ENCODE measurements around the gene MCHR1. TPM values are rescaled to one million over a fixed set of nuclear protein-coding genes. Genes with fewer than 3 reads are reported as not detected.
A peak's percentile ranks its signal among the peaks of the same experiment; 100 is the strongest.

Gene MCHR1
- polyA plus RNA-seq, 3 donors: 0.05 to 0.09 TPM; not detected in 1

DNA sequence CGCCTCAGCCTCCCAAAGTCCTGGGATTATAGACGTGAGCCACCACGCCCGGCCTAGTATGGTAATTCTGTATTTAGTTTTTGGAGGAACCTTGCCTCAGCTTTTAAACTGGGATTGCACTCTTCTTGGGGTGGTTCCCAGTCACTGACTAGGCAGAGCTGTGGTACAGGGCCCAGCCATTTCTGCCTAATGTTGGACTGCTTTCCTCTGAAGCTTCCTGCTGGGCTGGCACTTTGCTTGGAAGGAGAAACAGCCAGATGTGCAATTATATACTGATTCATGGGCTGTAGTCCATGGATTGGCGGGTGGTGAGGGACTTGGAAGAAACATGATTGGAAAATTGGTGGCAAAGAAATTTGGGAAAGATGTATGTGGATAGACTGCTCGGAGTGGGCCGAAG lies 17.6 kb upstream of the MCHR1 start:
- no peak overlapping the region for H2AFZ ChIP-seq (ENCODE audit: insufficient read depth, low read depth, low read length, poor library complexity, severe bottlenecking)

GRCh38 chr22:40665312-40665711 lies 14.0 kb upstream of the MCHR1 start:
- WGBS (ENCODE audit: insufficient coverage): 90% methylated on average over 4 of the region's 4 CpGs
- no peak overlapping the region for H3K4me3 Mint-ChIP-seq
- no peak overlapping the region for H3K9ac ChIP-seq (ENCODE audit: insufficient read depth, low read length, poor library complexity, severe bottlenecking)

More for the DNA sequence above, 17.6 kb upstream of the MCHR1 start:
- H3K79me2 ChIP-seq (ENCODE audit: insufficient read depth, low read length): no peaks in the 10 kb centered on the region
- H3K27ac ChIP-seq (ENCODE audit: low read depth in 1 of 2, low read length in 2 of 2): no peak overlapping the region
- H3K9me3 ChIP-seq (replicated peaks in 1 of 2; ENCODE audit: control insufficient read depth in 1 of 2, insufficient read depth in 1 of 2, low read length in 2 of 2): no peaks in the 10 kb centered on the region
- H4K20me1 ChIP-seq (ENCODE audit: insufficient read depth, low read length): no peaks in the 10 kb centered on the region
- no peak overlapping the region for H3K4me2 ChIP-seq (replicated peaks; ENCODE audit: extremely low read depth, low read length, poor library complexity, severe bottlenecking)
- no peaks in the 10 kb centered on the region for H3K27me3 ChIP-seq (ENCODE audit: control insufficient read depth in 2 of 2, insufficient read depth in 2 of 2, low read length in 2 of 2)
- H3K4me1 ChIP-seq (ENCODE audit: control insufficient read depth in 1 of 2, insufficient read depth in 2 of 2, low read length in 2 of 2): no peaks in the 10 kb centered on the region
- Mint-ChIP-seq H3K9me3 (no peaks in the 10 kb centered on the region), H3K27ac (no peak overlapping the region), H3K27me3 (ENCODE audit: low read depth in 3 of 3) (peaks cover 2 to 5% (median 2%) of the 10 kb centered on the region in 3 donors), H3K4me1 (peaks cover 5% of the 10 kb centered on the region), H3K4me3 (no peak overlapping the region), H3K36me3 (no peaks in the 10 kb centered on the region)
- 100% methylated on average over 7 of the region's 7 CpGs for WGBS (ENCODE audit: insufficient coverage)
- TF ChIP-seq, protein P1, sequence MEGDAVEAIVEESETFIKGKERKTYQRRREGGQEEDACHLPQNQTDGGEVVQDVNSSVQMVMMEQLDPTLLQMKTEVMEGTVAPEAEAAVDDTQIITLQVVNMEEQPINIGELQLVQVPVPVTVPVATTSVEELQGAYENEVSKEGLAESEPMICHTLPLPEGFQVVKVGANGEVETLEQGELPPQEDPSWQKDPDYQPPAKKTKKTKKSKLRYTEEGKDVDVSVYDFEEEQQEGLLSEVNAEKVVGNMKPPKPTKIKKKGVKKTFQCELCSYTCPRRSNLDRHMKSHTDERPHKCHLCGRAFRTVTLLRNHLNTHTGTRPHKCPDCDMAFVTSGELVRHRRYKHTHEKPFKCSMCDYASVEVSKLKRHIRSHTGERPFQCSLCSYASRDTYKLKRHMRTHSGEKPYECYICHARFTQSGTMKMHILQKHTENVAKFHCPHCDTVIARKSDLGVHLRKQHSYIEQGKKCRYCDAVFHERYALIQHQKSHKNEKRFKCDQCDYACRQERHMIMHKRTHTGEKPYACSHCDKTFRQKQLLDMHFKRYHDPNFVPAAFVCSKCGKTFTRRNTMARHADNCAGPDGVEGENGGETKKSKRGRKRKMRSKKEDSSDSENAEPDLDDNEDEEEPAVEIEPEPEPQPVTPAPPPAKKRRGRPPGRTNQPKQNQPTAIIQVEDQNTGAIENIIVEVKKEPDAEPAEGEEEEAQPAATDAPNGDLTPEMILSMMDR (IDR thresholded peaks at IDR 0.05): no peak
- no peak overlapping the region for H3K9ac ChIP-seq (ENCODE audit: insufficient read depth, low read length, poor library complexity, severe bottlenecking)
- H3K4me3 ChIP-seq (replicated peaks in 1 of 3; ENCODE audit: low read depth in 2 of 3, low read length in 3 of 3): no peak overlapping the region
- no peaks in the 10 kb centered on the region for H3K36me3 ChIP-seq (replicated peaks in 1 of 2; ENCODE audit: control insufficient read depth in 1 of 2, insufficient read depth in 2 of 2, low read length in 2 of 2)
- no peak for DNase-seq
- intact Hi-C loops (cut with micrococcal nuclease): no loop called here

More at GRCh38 chr22:40665312-40665711, 14.0 kb upstream of the MCHR1 start:
- DNase-seq: no peak
- Histone ChIP-seq H3K27ac (ENCODE audit: low read depth in 1 of 2, low read length in 2 of 2) (no peak overlapping the region), H3K4me3 (replicated peaks in 1 of 3; ENCODE audit: low read depth in 2 of 3, low read length in 3 of 3) (no peak overlapping the region), H3K9me3 (replicated peaks in 1 of 2; ENCODE audit: control insufficient read depth in 1 of 2, insufficient read depth in 1 of 2, low read length in 2 of 2) (no peaks in the 10 kb centered on the region), H4K20me1 (ENCODE audit: insufficient read depth, low read length) (no peaks in the 10 kb centered on the region), H3K36me3 (replicated peaks in 1 of 2; ENCODE audit: control insufficient read depth in 1 of 2, insufficient read depth in 2 of 2, low read length in 2 of 2) (no peaks in the 10 kb centered on the region), H3K4me1 (ENCODE audit: control insufficient read depth in 1 of 2, insufficient read depth in 2 of 2, low read length in 2 of 2) (no peaks in the 10 kb centered on the region), H3K27me3 (ENCODE audit: control insufficient read depth in 2 of 2, insufficient read depth in 2 of 2, low read length in 2 of 2) (no peaks in the 10 kb centered on the region), H3K79me2 (ENCODE audit: insufficient read depth, low read length) (no peaks in the 10 kb centered on the region), H2AFZ (ENCODE audit: insufficient read depth, low read depth, low read length, poor library complexity, severe bottlenecking) (no peak overlapping the region), H3K4me2 (replicated peaks; ENCODE audit: extremely low read depth, low read length, poor library complexity, severe bottlenecking) (no peak overlapping the region)
- H3K9me3 Mint-ChIP-seq: peaks cover 0 to 9% (median 4%) of the 10 kb centered on the region in 7 donors
- TF ChIP-seq, protein P1 (IDR thresholded peaks at IDR 0.05): no peak
- H3K4me1 Mint-ChIP-seq: peaks cover 7% of the 10 kb centered on the region
- H3K36me3 Mint-ChIP-seq: no peaks in the 10 kb centered on the region
- H3K27me3 Mint-ChIP-seq (ENCODE audit: low read depth in 3 of 3): peaks cover 2 to 5% (median 2%) of the 10 kb centered on the region in 3 donors
- peak overlapping the region in 1 of 7 donors; percentile 30 for H3K27ac Mint-ChIP-seq
- intact Hi-C loops (cut with micrococcal nuclease): no loop called here

Measured in CD14-positive monocyte (primary cell).